T-cell (primary cell): ENCODE results near the gene ZNF491. TPM values are rescaled to one million over a fixed set of nuclear protein-coding genes. Genes with fewer than 3 reads are reported as not detected.

Experiments used
- ATAC-seq, 4 experiments: fragments of 200-7000 bp in 3 of 4; fragments of 150-1000 bp in 1 of 4; cut with Tn5 transposase; replicated peaks in 1 of 4; 1 replicate in 3 of 4; 2 replicates in 1 of 4; pipeline ENCODE4 v1.10.0; 2021; ENCODE audit warnings: moderate library complexity in 3 of 4, mild to moderate bottlenecking in 2 of 4, moderate number of reproducible peaks in 1 of 4
- CTCF ChIA-PET, 2 donors: fragments of 300-600 bp; sonication (Branson Sonifier 250); formaldehyde crosslinking; loops; one replicate each; lab custom pipeline; 2022; ENCODE audit warnings: antibody characterized with exemption in 2 of 2; lab: Charles Lee
- POLR2A ChIA-PET, 2 donors: fragments of 300-600 bp; sonication (Branson Sonifier 250); formaldehyde crosslinking; loops; one replicate each; lab custom pipeline; 2022; ENCODE audit warnings: antibody characterized with exemption in 2 of 2; lab: Charles Lee
- DNase-seq, 35 experiments: peaks; one replicate each; pipeline versions ENCODE4 v3.0.0 to v3.0.0-alpha.2; 2013 to 2023
- H3K27ac ChIP-seq: one replicate; pipeline ENCODE4 v1.5.1; 2013; ENCODE audit warnings: low read length
- H3K27me3 ChIP-seq, 2 experiments: replicated peaks in 1 of 2; 1 replicate in 1 of 2; 2 replicates in 1 of 2; pipeline versions ENCODE4 v1.6.1 to v1.7.0; 2013; ENCODE audit warnings: low read length in 1 of 2, mixed read lengths in 1 of 2; ENCODE audit not compliant: control insufficient read depth in 2 of 2, insufficient read depth in 2 of 2; ENCODE audit errors: extremely low read depth in 1 of 2
- H3K36me3 ChIP-seq, 2 donors: 1 replicate in 1 of 2; 2 replicates in 1 of 2; pipeline versions ENCODE4 v1.6.1 to v1.7.0; 2013; ENCODE audit warnings: low read length in 1 of 2; ENCODE audit not compliant: control insufficient read depth in 2 of 2, insufficient read depth in 1 of 2; ENCODE audit errors: extremely low read depth in 1 of 2
- H3K4me1 ChIP-seq, 2 experiments: 1 replicate in 1 of 2; 2 replicates in 1 of 2; pipeline versions ENCODE4 v1.6.1 to v1.7.0; 2013; ENCODE audit warnings: low read length in 2 of 2, mixed read lengths in 1 of 2; ENCODE audit not compliant: insufficient read depth in 2 of 2, control insufficient read depth in 1 of 2; ENCODE audit errors: extremely low read depth in 1 of 2
- H3K4me3 ChIP-seq, 2 donors: 1 replicate in 1 of 2; 2 replicates in 1 of 2; pipeline versions ENCODE4 v1.5.1 to v1.7.0; 2013; ENCODE audit warnings: mild to moderate bottlenecking in 2 of 2, low read length in 1 of 2, moderate library complexity in 1 of 2; ENCODE audit not compliant: control insufficient read depth in 1 of 2; ENCODE audit errors: extremely low read depth in 1 of 2
- H3K9me3 ChIP-seq: 2 replicates; pipeline ENCODE4 v1.7.0; 2013
- H3K27ac Mint-ChIP-seq, 2 donors: one replicate each; pipeline ENCODE4 v1.8.0; 2020 to 2021; ENCODE audit warnings: mild to moderate bottlenecking in 2 of 2, mixed read lengths in 2 of 2
- H3K27me3 Mint-ChIP-seq, 2 donors: one replicate each; pipeline ENCODE4 v1.8.0; 2021 to 2022; ENCODE audit warnings: mixed read lengths in 2 of 2
- H3K36me3 Mint-ChIP-seq: one replicate; pipeline ENCODE4 v1.8.0; 2021; ENCODE audit warnings: mixed read lengths
- H3K4me1 Mint-ChIP-seq, 3 donors: one replicate each; pipeline ENCODE4 v1.8.0; 2020 to 2022; ENCODE audit warnings: mixed read lengths in 3 of 3, mild to moderate bottlenecking in 1 of 3
- H3K4me3 Mint-ChIP-seq, 3 donors: one replicate each; pipeline ENCODE4 v1.8.0; 2020 to 2022; ENCODE audit warnings: mild to moderate bottlenecking in 3 of 3, mixed read lengths in 3 of 3, moderate library complexity in 3 of 3
- H3K9me3 Mint-ChIP-seq, 3 donors: one replicate each; pipeline ENCODE4 v1.8.0; 2020 to 2022; ENCODE audit warnings: mixed read lengths in 3 of 3
- WGBS: methylation state at CpG from one replicate; pipeline ENCODE4 v1.1.5; 2013; ENCODE audit warnings: missing lambda C conversion rate; ENCODE audit not compliant: insufficient coverage; 5-methylcytosine and 5-hydroxymethylcytosine counted together
- total RNA-seq, 35 experiments: library from RNA in 6 of 35; stranded (reverse) in 6 of 35; fragments of 120-200 nt in 1 of 35; gene quantifications; one replicate each; pipeline versions ENCODE4 v1.2.1 to v1.2.4 and lab custom pipeline; 2013 to 2026

Gene ZNF491
- total RNA-seq (1 to 10 TPM in 4 of 5 donors, under 1 TPM in 1; 0.77 to 3.5 (median 2.3) TPM), total RNA-seq (lab: John Stamatoyannopoulos, UW) (0.22 to 8.1 (median 1.6) reads per million in 29 experiments)
- 4.1 TPM for total RNA-seq (2013)

GRCh38 chr19:11798391-11799330 lies at the start of gene ZNF491:
TSS of gene ZNF491 (plus strand) at chr19:11798523. CDS start at chr19:11805954, 7,431 bp downstream.
- peak within 1 kb of the TSS; percentile 71 for H3K4me3 ChIP-seq
- 2% methylated on average over 54 of the region's 56 CpGs for WGBS

GRCh38 chr19:11749751-11750150 lies 48.6 kb upstream of the ZNF491 start:
- no peaks in the 10 kb centered on the region for H3K4me1 ChIP-seq
- H3K4me3 Mint-ChIP-seq, result no peak overlapping the region
- no peak overlapping the region for H3K4me3 ChIP-seq
- H3K27ac ChIP-seq, result no peak overlapping the region
- no peak for DNase-seq
- CTCF ChIA-PET, result no interaction called here
- H3K27me3 ChIP-seq, result no peaks in the 10 kb centered on the region
- H3K36me3 Mint-ChIP-seq, result peaks cover 18% of the 10 kb centered on the region
- no peak overlapping the region for H3K27ac Mint-ChIP-seq
- ATAC-seq, result no peak
- peaks cover 15 to 30% of the 10 kb centered on the region in 2 donors for H3K27me3 Mint-ChIP-seq
- peaks cover 9 to 57% (median 30%) of the 10 kb centered on the region in 3 donors for H3K9me3 Mint-ChIP-seq
- H3K36me3 ChIP-seq, result no peaks in the 10 kb centered on the region
- no CpG with 5 or more reads among the region's 2 CpGs for WGBS
- no peaks in the 10 kb centered on the region for H3K4me1 Mint-ChIP-seq
- H3K9me3 ChIP-seq, result no peaks in the 10 kb centered on the region
- POLR2A ChIA-PET, result no interaction called here

More at GRCh38 chr19:11798391-11799330, at the start of gene ZNF491:
- peak within 1 kb of the TSS; percentile 62 for H3K27ac ChIP-seq
- peak within 1 kb of the TSS; percentile 87 to 92 (median 89) for H3K4me3 Mint-ChIP-seq
- H3K4me1 Mint-ChIP-seq, result peaks cover 18 to 21% (median 19%) of the 10 kb centered on the region in 3 donors
- no peaks in the 10 kb centered on the region for H3K27me3 Mint-ChIP-seq
- peaks cover 4% of the 10 kb centered on the region for H3K36me3 Mint-ChIP-seq
- ChIA-PET POLR2A (interaction anchor here in 1 of 2 donors (0.6 to 0.8 kb wide), 2 partner anchors 9 to 190 kb away, joined by 3 to 4 read pairs; no protein-coding TSS in a partner anchor), CTCF (interaction anchor here (0.5 to 2.1 kb wide), 16 partner anchors 9 to 639 kb away, joined by 3 to 22 read pairs (median 5); partner anchors contain the start of genes ECSIT (in 1 of the 2), ZNF20 (in 1 of the 2), ZNF440 (in 1 of the 2) and ZNF69 (in 1 of the 2))
- no peaks in the 10 kb centered on the region for H3K36me3 ChIP-seq
- H3K27ac Mint-ChIP-seq, result peak within 1 kb of the TSS; percentile 85 to 90
- DNase-seq (peak; percentile 65 to 90 (median 81)), ATAC-seq (peak; percentile 96 to 99 (median 98))
- peaks cover 0 to 3% of the 10 kb centered on the region in 2 experiments for H3K27me3 ChIP-seq
- H3K9me3 ChIP-seq, result no peaks in the 10 kb centered on the region
- H3K4me1 ChIP-seq, result peaks cover 8 to 18% of the 10 kb centered on the region in 2 experiments
- H3K9me3 Mint-ChIP-seq, result peaks cover 0 to 9% (median 5%) of the 10 kb centered on the region in 3 donors

DNA sequence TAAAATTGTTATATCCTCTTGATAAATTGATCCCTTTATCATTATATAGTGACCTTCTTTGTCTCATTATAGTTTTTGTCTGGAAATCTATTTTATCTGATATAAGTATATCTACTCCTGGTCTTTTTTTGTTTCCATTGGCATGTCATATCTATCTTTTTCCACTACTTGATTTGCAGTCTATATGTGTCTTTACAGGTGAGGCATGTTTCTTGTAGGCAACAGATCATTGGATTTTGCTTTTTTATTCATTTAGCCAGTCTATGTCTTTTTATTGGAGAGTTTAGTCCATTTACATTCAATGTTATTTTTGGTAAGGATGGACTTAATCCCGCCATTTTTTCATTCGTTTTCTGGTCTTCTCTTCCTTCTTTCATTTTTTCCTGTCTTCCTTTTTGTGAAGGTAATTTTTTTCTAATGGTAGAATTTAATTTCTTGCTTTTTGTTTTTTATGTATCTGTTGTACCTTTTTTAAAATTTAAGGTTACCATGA lies 46.0 kb upstream of the ZNF491 start:
- Histone ChIP-seq H3K36me3 (no peaks in the 10 kb centered on the region), H3K4me3 (no peak overlapping the region), H3K4me1 (no peaks in the 10 kb centered on the region), H3K27ac (no peak overlapping the region), H3K9me3 (no peaks in the 10 kb centered on the region), H3K27me3 (no peaks in the 10 kb centered on the region)
- no peak for DNase-seq
- peaks cover 15 to 31% of the 10 kb centered on the region in 2 donors for H3K27me3 Mint-ChIP-seq
- H3K9me3 Mint-ChIP-seq, result peaks cover 19 to 66% (median 41%) of the 10 kb centered on the region in 3 donors
- WGBS, result no CpG with 5 or more reads among the region's 2 CpGs
- H3K36me3 Mint-ChIP-seq, result peaks cover 20% of the 10 kb centered on the region
- H3K27ac Mint-ChIP-seq, result peak overlapping the region in 1 of 2 donors; percentile 37
- H3K4me1 Mint-ChIP-seq, result no peaks in the 10 kb centered on the region
- no peak for ATAC-seq
- no peak overlapping the region for H3K4me3 Mint-ChIP-seq
- POLR2A ChIA-PET, result no interaction called here
- CTCF ChIA-PET, result no interaction called here

DNA sequence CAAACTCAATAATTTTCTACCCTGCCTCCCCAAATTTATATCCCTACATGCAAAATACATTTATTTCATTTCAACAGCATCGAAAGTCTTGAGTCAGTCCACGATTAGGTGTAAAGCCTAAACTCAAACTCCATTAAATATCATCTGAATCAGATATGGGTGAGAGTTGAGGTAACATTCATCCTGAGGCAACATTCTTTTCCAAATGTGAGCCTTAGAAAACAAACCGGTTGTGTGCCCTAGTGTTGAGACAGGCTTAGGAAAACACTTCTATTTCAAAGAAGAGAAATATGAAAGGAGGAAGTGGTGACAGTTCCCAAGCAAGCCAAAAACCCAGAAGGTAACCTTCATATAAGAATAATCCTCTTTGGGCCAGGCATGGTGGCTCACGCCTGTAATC lies 43.7 kb upstream of the ZNF491 start:
- Mint-ChIP-seq H3K4me1 (no peaks in the 10 kb centered on the region), H3K9me3 (peaks cover 19 to 50% (median 28%) of the 10 kb centered on the region in 3 donors), H3K27me3 (peaks cover 13 to 31% of the 10 kb centered on the region in 2 donors), H3K36me3 (peaks cover 18% of the 10 kb centered on the region), H3K27ac (no peak overlapping the region), H3K4me3 (no peak overlapping the region)
- Histone ChIP-seq H3K36me3 (no peaks in the 10 kb centered on the region), H3K9me3 (no peaks in the 10 kb centered on the region), H3K27me3 (no peaks in the 10 kb centered on the region), H3K4me3 (no peak overlapping the region), H3K4me1 (no peaks in the 10 kb centered on the region), H3K27ac (no peak overlapping the region)
- ChIA-PET CTCF (no interaction called here), POLR2A (no interaction called here)
- DNase-seq (no peak), ATAC-seq (no peak)
- no CpG with 5 or more reads among the region's 4 CpGs for WGBS

DNA sequence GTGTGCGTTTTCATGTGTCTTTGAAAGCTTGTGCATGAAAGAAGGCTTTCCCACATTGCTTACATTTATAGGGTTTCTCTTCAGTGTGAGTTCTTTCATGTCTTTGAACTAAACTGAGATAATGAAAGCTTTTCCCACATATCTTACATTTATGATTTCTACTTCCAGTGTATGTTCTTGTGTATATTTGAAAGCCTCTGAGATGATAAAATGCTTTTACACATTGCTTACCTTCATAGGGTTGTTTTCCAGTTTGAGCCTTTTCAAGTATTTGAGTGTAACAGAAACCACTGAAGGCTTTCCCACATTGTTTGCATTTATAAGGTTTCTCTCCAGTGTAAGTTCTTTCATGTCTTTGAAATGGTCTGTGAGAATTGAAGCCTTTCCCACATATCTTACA lies 41.4 kb upstream of the ZNF491 start:
- peaks cover 19 to 32% (median 24%) of the 10 kb centered on the region in 3 donors for H3K9me3 Mint-ChIP-seq
- WGBS, result no CpG with 5 or more reads among the region's 1 CpG
- DNase-seq, result no peak
- peaks cover 19 to 29% of the 10 kb centered on the region in 2 donors for H3K27me3 Mint-ChIP-seq
- ChIA-PET POLR2A (no interaction called here), CTCF (no interaction called here)
- H3K4me1 Mint-ChIP-seq, result no peaks in the 10 kb centered on the region
- no peak overlapping the region for H3K27ac Mint-ChIP-seq
- no peaks in the 10 kb centered on the region for H3K9me3 ChIP-seq
- H3K4me1 ChIP-seq, result no peaks in the 10 kb centered on the region
- H3K36me3 Mint-ChIP-seq, result peaks cover 18% of the 10 kb centered on the region
- H3K27me3 ChIP-seq, result no peaks in the 10 kb centered on the region
- ATAC-seq, result no peak
- no peaks in the 10 kb centered on the region for H3K36me3 ChIP-seq
- H3K27ac ChIP-seq, result no peak overlapping the region
- no peak overlapping the region for H3K4me3 Mint-ChIP-seq
- H3K4me3 ChIP-seq, result no peak overlapping the region

GRCh38 chr19:11759805-11760204 lies 38.5 kb upstream of the ZNF491 start:
- Mint-ChIP-seq H3K36me3 (peaks cover 9% of the 10 kb centered on the region), H3K27me3 (peaks cover 9 to 16% of the 10 kb centered on the region in 2 donors), H3K27ac (no peak overlapping the region), H3K4me1 (no peaks in the 10 kb centered on the region), H3K4me3 (no peak overlapping the region), H3K9me3 (peaks cover 14 to 30% (median 18%) of the 10 kb centered on the region in 3 donors)
- Histone ChIP-seq H3K36me3 (no peaks in the 10 kb centered on the region), H3K27me3 (no peaks in the 10 kb centered on the region), H3K4me3 (no peak overlapping the region), H3K9me3 (no peaks in the 10 kb centered on the region), H3K4me1 (no peaks in the 10 kb centered on the region), H3K27ac (no peak overlapping the region)
- 81% methylated on average over 3 of the region's 7 CpGs for WGBS
- ChIA-PET POLR2A (no interaction called here), CTCF (no interaction called here)
- DNase-seq, result no peak
- no peak for ATAC-seq
